WI38 (cell line): ENCODE measurements around the gene GABRB2.

ENCODE experiments used
- H3K4me3 ChIP-seq: 2 replicates; pipeline ENCODE4 v1.5.1; 2011; ENCODE audit warnings: low read depth, mild to moderate bottlenecking, control low read depth, low read length
- TF ChIP-seq, protein P1 (sequence below): IDR thresholded peaks from 2 replicates; pipeline ENCODE4 v1.5.1; 2012; ENCODE audit warnings: low read depth, mild to moderate bottlenecking, control low read depth, low read length

The GABRB2 gene

DNA sequence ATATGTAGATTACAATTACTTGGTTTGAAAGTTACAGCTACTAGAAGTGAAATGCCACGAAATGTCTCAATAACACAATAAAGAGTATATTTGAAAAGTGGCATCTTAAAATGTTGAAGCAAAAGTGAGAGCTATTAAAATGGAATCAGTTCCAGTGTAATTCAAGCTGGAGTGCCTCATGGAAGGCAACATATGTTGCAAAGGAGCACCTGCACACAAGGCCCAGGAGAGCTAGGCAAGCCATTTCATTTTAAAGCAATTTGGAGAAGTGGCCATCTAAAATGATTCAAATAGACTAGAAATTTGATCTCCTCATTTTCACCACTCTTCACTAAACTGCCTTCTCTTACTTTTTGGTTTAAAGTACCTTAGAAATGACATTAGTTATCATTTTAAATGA, 167.8 kb downstream of the GABRB2 start:
- TF ChIP-seq, protein P1, sequence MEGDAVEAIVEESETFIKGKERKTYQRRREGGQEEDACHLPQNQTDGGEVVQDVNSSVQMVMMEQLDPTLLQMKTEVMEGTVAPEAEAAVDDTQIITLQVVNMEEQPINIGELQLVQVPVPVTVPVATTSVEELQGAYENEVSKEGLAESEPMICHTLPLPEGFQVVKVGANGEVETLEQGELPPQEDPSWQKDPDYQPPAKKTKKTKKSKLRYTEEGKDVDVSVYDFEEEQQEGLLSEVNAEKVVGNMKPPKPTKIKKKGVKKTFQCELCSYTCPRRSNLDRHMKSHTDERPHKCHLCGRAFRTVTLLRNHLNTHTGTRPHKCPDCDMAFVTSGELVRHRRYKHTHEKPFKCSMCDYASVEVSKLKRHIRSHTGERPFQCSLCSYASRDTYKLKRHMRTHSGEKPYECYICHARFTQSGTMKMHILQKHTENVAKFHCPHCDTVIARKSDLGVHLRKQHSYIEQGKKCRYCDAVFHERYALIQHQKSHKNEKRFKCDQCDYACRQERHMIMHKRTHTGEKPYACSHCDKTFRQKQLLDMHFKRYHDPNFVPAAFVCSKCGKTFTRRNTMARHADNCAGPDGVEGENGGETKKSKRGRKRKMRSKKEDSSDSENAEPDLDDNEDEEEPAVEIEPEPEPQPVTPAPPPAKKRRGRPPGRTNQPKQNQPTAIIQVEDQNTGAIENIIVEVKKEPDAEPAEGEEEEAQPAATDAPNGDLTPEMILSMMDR, result no peak
- no peak overlapping the region for H3K4me3 ChIP-seq

DNA sequence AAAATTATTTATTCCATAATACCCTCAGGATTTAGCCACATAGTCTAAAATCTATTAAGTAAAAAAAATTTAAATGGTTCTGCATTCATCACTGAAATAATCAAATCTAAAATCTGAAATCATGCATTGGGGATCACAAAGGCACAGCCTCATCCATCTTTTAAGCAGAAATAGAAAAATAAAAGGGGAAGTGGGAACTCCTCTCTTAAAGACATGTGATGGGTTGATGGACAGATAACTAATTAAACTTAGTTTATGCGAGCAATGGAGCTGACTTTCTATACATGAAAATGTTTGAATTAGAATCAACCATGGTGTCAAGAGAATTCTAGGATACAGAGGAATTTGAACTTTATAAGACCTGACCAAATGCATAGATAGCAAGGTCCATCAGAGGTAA, 170.5 kb downstream of the GABRB2 start:
- H3K4me3 ChIP-seq, result no peak overlapping the region
- TF ChIP-seq, protein P1, result no peak

DNA sequence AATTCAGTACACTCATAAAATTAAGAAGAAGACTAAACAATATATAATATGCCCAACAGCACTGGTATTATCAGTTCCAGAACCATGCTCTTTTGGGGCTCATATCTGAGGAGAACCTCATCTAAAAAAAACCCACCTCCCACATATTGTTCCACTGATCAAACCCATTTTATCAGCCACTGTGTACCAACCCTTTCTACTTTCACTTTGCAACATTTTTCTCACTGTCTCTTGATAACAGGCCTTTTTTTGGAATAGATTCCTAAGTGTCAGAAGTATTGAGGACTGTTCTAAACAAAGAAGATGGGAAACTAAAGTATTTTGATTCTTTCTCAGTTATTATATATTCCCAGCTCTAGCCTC, 173.2 kb downstream of the GABRB2 start:
- TF ChIP-seq, protein P1, result no peak
- H3K4me3 ChIP-seq, result no peak overlapping the region

DNA sequence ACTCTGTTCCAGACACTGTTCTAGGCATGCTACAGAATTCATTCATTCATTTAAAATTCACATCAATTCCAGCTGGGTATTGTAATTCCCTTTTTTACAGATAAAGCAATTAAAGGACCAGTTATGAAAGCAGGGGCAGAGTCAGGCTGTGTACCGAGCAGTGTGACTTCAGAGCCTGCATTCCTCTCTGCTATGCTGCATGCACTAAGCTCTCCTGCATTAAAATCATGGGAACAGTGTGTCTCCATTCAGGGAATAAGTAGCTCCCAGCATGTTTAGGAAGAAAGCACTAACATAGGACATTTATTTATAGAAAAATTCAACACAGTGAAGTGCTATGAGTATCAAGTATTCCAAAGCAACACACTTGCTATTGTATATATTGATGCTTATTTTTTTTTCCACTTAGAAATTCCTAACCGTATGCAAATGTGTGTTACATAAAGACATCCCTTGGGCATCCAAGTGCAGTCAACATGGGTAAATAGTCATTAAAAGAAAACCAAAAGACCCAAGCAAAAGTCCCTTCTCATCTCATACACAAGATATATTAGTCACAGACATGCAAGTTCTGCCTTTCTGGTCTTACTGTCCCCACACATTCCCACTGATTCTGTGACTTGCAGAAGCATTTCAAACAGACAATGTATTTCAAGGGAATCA, 173.7 kb downstream of the GABRB2 start:
- no peak overlapping the region for H3K4me3 ChIP-seq
- TF ChIP-seq, protein P1, result no peak

DNA sequence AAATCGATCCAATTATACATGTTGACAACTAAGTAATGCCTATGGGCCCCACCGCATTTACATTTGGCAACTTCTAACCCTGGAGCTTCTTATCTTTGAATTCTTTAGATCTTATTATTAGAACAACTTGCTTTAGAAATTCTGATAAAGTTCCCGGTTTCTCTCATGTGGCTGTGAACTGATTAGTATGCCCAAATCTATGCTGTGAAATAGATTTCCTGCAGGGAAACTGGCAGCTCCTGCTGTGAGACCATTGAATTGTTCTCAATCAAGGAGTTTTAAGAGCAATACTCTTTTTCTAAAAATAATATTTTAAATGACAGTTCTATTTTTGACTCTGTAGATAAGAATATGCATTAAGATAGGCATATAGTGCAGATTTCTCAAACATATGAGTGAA, 177.5 kb downstream of the GABRB2 start:
- TF ChIP-seq, protein P1, result no peak
- H3K4me3 ChIP-seq, result no peak overlapping the region

DNA sequence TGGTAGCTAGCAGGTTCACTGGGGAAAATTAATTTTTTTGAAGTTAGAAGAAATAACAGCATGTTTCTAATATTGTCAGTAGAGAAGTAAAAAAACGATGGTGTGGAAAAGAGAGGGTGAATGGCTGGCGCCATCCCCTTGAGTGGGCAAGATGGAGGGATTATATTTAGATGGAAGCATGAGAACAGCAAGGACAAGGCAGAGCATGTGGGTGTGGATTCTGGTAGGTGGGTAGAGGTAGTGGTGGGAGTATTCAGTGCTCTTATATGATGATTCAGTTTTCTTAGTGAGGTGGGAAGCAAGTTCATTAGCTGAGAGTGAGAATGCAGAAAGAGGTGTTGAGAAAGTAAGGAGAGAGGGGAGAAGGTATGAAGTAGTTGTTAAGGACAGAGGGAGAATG, 188.1 kb downstream of the GABRB2 start:
- TF ChIP-seq, protein P1, result no peak

DNA sequence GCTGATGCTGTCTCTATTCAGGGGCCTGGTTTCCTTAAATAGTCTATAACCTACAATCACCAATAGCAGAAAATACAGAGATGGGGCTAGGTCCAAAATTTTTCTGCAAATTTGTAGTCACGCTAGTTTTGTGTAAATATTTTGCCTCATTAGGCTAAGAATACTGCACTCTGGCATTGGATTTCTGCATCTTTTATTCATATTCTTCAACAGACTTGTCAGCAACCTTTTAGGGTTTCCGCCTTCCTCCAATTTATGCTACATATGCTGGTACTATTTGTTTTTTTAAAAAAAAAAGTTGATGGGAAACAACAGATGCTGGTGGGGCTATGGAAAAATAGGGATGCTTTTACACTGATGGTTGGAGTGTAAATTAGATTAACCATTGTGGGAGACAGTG, 202.3 kb downstream of the GABRB2 start:
- no peak overlapping the region for H3K4me3 ChIP-seq
- TF ChIP-seq, protein P1, result no peak

More for the DNA sequence above, 188.1 kb downstream of the GABRB2 start:
- no peak overlapping the region for H3K4me3 ChIP-seq
